Smooth muscle cell (in vitro differentiated cells): ENCODE measurements around the gene ABI1. TPM values are rescaled to one million over a fixed set of nuclear protein-coding genes. Genes with fewer than 3 reads are reported as not detected.
A peak's percentile ranks its signal among the peaks of the same experiment; 100 is the strongest.

ENCODE experiments used
- DNase-seq: peaks from one replicate; lab custom pipeline; 2025; ENCODE audit not compliant: unreplicated experiment; lab: John Stamatoyannopoulos, UW
- H2AFZ ChIP-seq: fragments of 200-600 bp; sonication (generic); 2 replicates; pipeline ENCODE4 v1.6.0; 2016; ENCODE audit warnings: antibody characterized with exemption, low read depth, mild to moderate bottlenecking
- H3F3A ChIP-seq: fragments of 200-600 bp; sonication (generic); 2 replicates; pipeline ENCODE4 v1.6.0; 2017; ENCODE audit warnings: antibody characterized with exemption, low read depth
- H3K27ac ChIP-seq: fragments of 200-600 bp; sonication (generic); 2 replicates; pipeline ENCODE4 v1.5.1; 2016; ENCODE audit warnings: low read depth, mild to moderate bottlenecking
- H3K27me3 ChIP-seq: fragments of 200-600 bp; sonication (generic); 2 replicates; pipeline ENCODE4 v1.6.1; 2016; ENCODE audit warnings: low read depth, mild to moderate bottlenecking
- H3K36me3 ChIP-seq: fragments of 200-600 bp; sonication (generic); 2 replicates; pipeline ENCODE4 v1.5.1; 2016; ENCODE audit warnings: low read depth
- H3K4me1 ChIP-seq: fragments of 200-600 bp; sonication (generic); 2 replicates; pipeline ENCODE4 v1.5.1; 2016; ENCODE audit warnings: low read depth
- H3K4me2 ChIP-seq: fragments of 200-600 bp; sonication (generic); 2 replicates; pipeline ENCODE4 v1.6.0; 2016; ENCODE audit warnings: mild to moderate bottlenecking
- H3K4me3 ChIP-seq: fragments of 200-600 bp; sonication (generic); 2 replicates; pipeline ENCODE4 v1.5.1; 2016; ENCODE audit warnings: mild to moderate bottlenecking
- H3K79me2 ChIP-seq: fragments of 200-600 bp; sonication (generic); 2 replicates; pipeline ENCODE4 v1.6.0; 2016; ENCODE audit warnings: low read depth, mild to moderate bottlenecking
- H3K9ac ChIP-seq: fragments of 200-600 bp; sonication (generic); 2 replicates; pipeline ENCODE4 v1.6.0; 2016; ENCODE audit warnings: low read depth
- H3K9me3 ChIP-seq: fragments of 200-600 bp; sonication (generic); replicated peaks from 2 replicates; pipeline ENCODE4 v1.5.1; 2016; ENCODE audit warnings: low read depth
- H4K20me1 ChIP-seq: fragments of 200-600 bp; sonication (generic); 2 replicates; pipeline ENCODE4 v1.6.0; 2016; ENCODE audit warnings: low read depth
- CTCF ChIP-seq: fragments of 200-600 bp; sonication (generic); IDR thresholded peaks from 2 replicates; pipeline ENCODE4 v1.5.1; 2017; ENCODE audit warnings: borderline replicate concordance, mild to moderate bottlenecking, antibody characterized with exemption; ENCODE audit not compliant: insufficient read depth, poor library complexity, severe bottlenecking
- WGBS: methylation state at CpG from one replicate; pipeline ENCODE4 v1.1.7; 2016; ENCODE audit warnings: low lambda C conversion rate; 5-methylcytosine and 5-hydroxymethylcytosine counted together
- polyA plus RNA-seq: library from polyadenylated mRNA; unstranded; fragments of >200 nt; fragmentation: Nextera tagmentation; extraction: Ambion mirVana; gene quantifications from 2 replicates; pipeline ENCODE4 v1.2.1, GENCODE V29; 2016
- total RNA-seq: library from RNA; depleted of rRNA; stranded (reverse); fragments of >200 nt; gene quantifications from 2 replicates; pipeline ENCODE4 v1.2.3, GENCODE V29; 2014

ABI1 gene
- total and polyA plus RNA-seq, 2 experiments from 2014 or later: 40.3 to 51.4 TPM

- Histone ChIP-seq H3K9me3 (no peaks in the 10 kb centered on the region), H3K4me3 (no peak overlapping the region), H3K4me2 (no peak overlapping the region), H3F3A (no peaks in the 10 kb centered on the region), H3K4me1 (peaks cover 9% of the 10 kb centered on the region), H2AFZ (no peak overlapping the region), H3K27ac (peak overlapping the region; percentile 24), H3K27me3 (no peaks in the 10 kb centered on the region), H3K36me3 (no peaks in the 10 kb centered on the region), H3K9ac (no peak overlapping the region), H4K20me1 (no peaks in the 10 kb centered on the region), H3K79me2 (no peaks in the 10 kb centered on the region)
- DNase-seq: no peak
- no peak for TF ChIP-seq CTCF
- WGBS: 87% methylated on average over 14 of the region's 14 CpGs
Measured at GRCh38 chr10:26733750-26734568, 126.8 kb downstream of the ABI1 start.

GRCh38 chr10:26730552-26730951 is 130.2 kb downstream of the ABI1 start:
- DNase-seq: no peak
- no peak overlapping the region for H2AFZ ChIP-seq
- no peak overlapping the region for H3K9ac ChIP-seq
- no peaks in the 10 kb centered on the region for H3K27me3 ChIP-seq
- 91% methylated on average over 2 of the region's 2 CpGs for WGBS
- H3K4me1 ChIP-seq: peaks cover 9% of the 10 kb centered on the region
- H3K4me3 ChIP-seq: no peak overlapping the region
- H3K27ac ChIP-seq: no peak overlapping the region
- no peaks in the 10 kb centered on the region for H3K9me3 ChIP-seq
- peaks cover 2% of the 10 kb centered on the region for H3K36me3 ChIP-seq
- no peak for TF ChIP-seq CTCF
- no peaks in the 10 kb centered on the region for H3K79me2 ChIP-seq
- no peaks in the 10 kb centered on the region for H4K20me1 ChIP-seq
- no peak overlapping the region for H3K4me2 ChIP-seq
- no peaks in the 10 kb centered on the region for H3F3A ChIP-seq

GRCh38 chr10:26729395-26729794 is 131.4 kb downstream of the ABI1 start:
- Histone ChIP-seq H3K4me3 (no peak overlapping the region), H3K36me3 (peaks cover 2% of the 10 kb centered on the region), H4K20me1 (no peaks in the 10 kb centered on the region), H2AFZ (no peak overlapping the region), H3K4me2 (no peak overlapping the region), H3K27me3 (no peaks in the 10 kb centered on the region), H3F3A (no peaks in the 10 kb centered on the region), H3K9me3 (no peaks in the 10 kb centered on the region), H3K9ac (no peak overlapping the region), H3K27ac (no peak overlapping the region), H3K79me2 (no peaks in the 10 kb centered on the region), H3K4me1 (peaks cover 2% of the 10 kb centered on the region)
- 83% methylated on average over 4 of the region's 4 CpGs for WGBS
- no peak for DNase-seq
- TF ChIP-seq CTCF: no peak

- Histone ChIP-seq H3K36me3 (peaks cover 2% of the 10 kb centered on the region), H3K79me2 (no peaks in the 10 kb centered on the region), H3K4me2 (no peak overlapping the region), H3K27me3 (no peaks in the 10 kb centered on the region), H3K4me1 (no peaks in the 10 kb centered on the region), H3K27ac (no peak overlapping the region), H4K20me1 (no peaks in the 10 kb centered on the region), H3K9ac (no peak overlapping the region), H3K9me3 (no peaks in the 10 kb centered on the region), H3K4me3 (no peak overlapping the region), H3F3A (no peaks in the 10 kb centered on the region), H2AFZ (no peak overlapping the region)
- no peak for TF ChIP-seq CTCF
- no peak for DNase-seq
- WGBS: 97% methylated on average over 7 of the region's 7 CpGs
Measured at GRCh38 chr10:26728957-26729356, 131.8 kb downstream of the ABI1 start.
